Lower leg skin (tissue), 4 donors: Measurements from ENCODE around the gene DIRAS1. TPM values are rescaled to one million over a fixed set of nuclear protein-coding genes. Genes with fewer than 3 reads are reported as not detected.

Experiments
- DNase-seq, 2 donors: peaks; one replicate each; pipeline ENCODE4 v3.0.0-alpha.2; 2019; ENCODE audit warnings: low spot score in 2 of 2
- H3K4me3 ChIP-seq: fragments of 200-600 bp; sonication (generic); 2 replicates; pipeline ENCODE4 v1.5.1; 2017; ENCODE audit warnings: mild to moderate bottlenecking, low read depth; ENCODE audit not compliant: poor library complexity, severe bottlenecking
- POLR2A ChIP-seq, 2 donors: fragments of 450-650 bp; IDR thresholded peaks; one replicate each; pipeline ENCODE4 v1.6.1; 2016 to 2017; ENCODE audit warnings: antibody characterized with exemption in 2 of 2, mild to moderate bottlenecking in 1 of 2, moderate library complexity in 1 of 2
- WGBS, 2 donors: methylation state at CpG; one replicate each; pipeline ENCODE4 v1.1.5; 2018; 5-methylcytosine and 5-hydroxymethylcytosine counted together
- intact Hi-C: fragments of 100-400 bp; cut with DNase I; formaldehyde crosslinking; loops from one replicate; pipeline ENCODE4 v1.15.0; 2023; ENCODE audit warnings: low total_unique reads
- total RNA-seq, 4 donors: library from RNA; depleted of rRNA; stranded (reverse); fragments of >200 nt; gene quantifications; one replicate each; pipeline ENCODE4 v1.1.0, GENCODE V29; 2016
- TF ChIP-seq, protein P1 (sequence below), 3 donors: fragments of 450-650 bp; IDR thresholded peaks; one replicate each; pipeline ENCODE4 v1.5.1; 2016; ENCODE audit warnings: antibody characterized with exemption in 3 of 3, mild to moderate bottlenecking in 3 of 3, moderate library complexity in 2 of 3

Gene DIRAS1
- total RNA-seq, 4 donors from 2014 or later: 0.46 to 6.1 (median 3.4) TPM

DNA sequence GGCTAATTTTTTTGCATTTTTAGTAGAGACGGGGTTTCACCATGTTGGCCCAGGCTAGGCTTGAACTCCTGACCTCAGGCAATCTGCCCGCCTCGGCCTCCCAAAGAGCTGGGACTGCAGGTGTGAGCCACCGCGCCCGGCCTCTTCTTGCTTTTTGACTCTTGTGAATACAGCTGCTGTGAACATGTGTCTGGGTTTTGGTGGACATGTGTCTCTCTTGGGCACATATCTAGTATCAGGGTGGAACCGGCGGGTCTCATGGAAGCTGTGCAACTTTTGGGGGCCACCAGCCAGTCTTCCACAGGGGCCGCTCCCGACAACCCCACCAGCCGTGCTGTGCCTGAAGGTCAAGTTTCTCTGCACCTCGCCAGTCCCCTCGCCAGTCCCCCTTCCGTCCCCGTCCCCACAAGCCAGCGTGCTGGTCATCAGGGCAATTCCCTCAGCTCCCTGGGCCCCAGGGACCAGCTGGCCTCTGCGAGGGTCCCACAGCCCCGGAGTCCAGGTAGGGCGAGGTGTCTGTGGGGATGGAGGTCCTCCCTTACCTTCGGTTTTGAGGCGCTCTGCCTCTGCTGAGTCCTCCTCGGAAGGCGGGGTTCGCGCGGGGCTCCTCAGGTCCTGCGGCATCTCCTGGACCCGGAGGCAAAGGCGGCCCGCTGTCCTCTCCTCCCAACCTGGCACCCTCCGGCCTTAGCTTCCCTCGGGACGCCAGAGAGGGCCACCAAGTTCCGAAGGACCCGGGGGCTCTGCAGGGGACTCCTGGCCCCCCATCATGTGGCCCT lies 45.6 kb upstream of the DIRAS1 start:
- intact Hi-C loops: no loop called here
- 94 to 98% methylated on average over 26 to 34 of the region's 35 CpGs for WGBS, 2 donors
- no peak overlapping the region for H3K4me3 ChIP-seq
- TF ChIP-seq, protein P1, sequence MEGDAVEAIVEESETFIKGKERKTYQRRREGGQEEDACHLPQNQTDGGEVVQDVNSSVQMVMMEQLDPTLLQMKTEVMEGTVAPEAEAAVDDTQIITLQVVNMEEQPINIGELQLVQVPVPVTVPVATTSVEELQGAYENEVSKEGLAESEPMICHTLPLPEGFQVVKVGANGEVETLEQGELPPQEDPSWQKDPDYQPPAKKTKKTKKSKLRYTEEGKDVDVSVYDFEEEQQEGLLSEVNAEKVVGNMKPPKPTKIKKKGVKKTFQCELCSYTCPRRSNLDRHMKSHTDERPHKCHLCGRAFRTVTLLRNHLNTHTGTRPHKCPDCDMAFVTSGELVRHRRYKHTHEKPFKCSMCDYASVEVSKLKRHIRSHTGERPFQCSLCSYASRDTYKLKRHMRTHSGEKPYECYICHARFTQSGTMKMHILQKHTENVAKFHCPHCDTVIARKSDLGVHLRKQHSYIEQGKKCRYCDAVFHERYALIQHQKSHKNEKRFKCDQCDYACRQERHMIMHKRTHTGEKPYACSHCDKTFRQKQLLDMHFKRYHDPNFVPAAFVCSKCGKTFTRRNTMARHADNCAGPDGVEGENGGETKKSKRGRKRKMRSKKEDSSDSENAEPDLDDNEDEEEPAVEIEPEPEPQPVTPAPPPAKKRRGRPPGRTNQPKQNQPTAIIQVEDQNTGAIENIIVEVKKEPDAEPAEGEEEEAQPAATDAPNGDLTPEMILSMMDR (IDR thresholded peaks at IDR 0.05): no peak
- TF ChIP-seq POLR2A (IDR thresholded peaks at IDR 0.05): no peak
- DNase-seq: no peak

DNA sequence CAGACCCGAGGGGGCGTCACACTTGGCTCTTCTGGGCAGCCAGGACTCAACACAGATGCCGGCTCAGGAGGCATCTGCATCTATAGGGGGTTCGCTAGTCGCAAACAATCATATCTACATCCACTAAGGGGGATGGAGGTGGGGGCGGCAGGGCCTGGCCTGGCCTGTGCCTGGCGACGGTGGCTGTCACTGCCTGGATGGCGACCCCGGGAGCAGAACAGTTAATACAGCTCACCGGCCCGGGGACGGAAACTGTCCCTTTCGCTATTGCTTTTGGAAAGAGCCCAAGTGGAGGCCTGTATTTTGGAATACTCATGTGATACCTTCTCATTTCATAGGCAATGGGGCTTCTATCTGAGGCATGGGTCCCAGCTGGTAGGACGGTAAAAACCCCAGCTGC lies 44.2 kb upstream of the DIRAS1 start:
- no peak for DNase-seq
- TF ChIP-seq, protein P1 (IDR thresholded peaks at IDR 0.05): no peak
- no peak for TF ChIP-seq POLR2A (IDR thresholded peaks at IDR 0.05)
- H3K4me3 ChIP-seq: no peak overlapping the region
- intact Hi-C loops: no loop called here
- 93 to 94% methylated on average over 15 of the region's 15 CpGs for WGBS, 2 donors

GRCh38 chr19:2764945-2765344 lies 43.8 kb upstream of the DIRAS1 start:
- intact Hi-C loops: no loop called here
- WGBS, 2 donors: 95 to 96% methylated on average over 21 of the region's 21 CpGs
- H3K4me3 ChIP-seq: no peak overlapping the region
- TF ChIP-seq, protein P1 (IDR thresholded peaks at IDR 0.05): no peak
- TF ChIP-seq POLR2A (IDR thresholded peaks at IDR 0.05): no peak
- DNase-seq: no peak

DNA sequence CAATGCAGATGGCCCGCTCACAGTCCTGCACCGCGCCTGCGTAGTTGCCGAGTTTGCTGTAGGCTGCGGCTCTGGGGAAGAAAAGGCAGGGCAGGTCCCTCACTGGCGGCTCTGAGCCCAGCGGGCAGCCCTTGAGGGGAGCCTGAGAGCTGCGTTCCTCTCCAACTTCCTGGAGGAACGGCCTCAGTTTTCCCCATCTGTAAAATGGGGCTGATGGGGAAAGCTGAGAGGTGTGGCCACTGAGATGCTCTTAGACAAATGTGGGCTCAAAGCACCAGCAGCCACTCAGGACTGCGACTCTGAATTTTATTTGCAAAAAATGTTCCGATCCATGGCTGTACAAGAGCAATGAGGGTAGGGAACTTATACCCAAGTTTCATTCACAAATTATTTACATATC lies 42.5 kb upstream of the DIRAS1 start:
- no peak for DNase-seq
- intact Hi-C loops: no loop called here
- H3K4me3 ChIP-seq: no peak overlapping the region
- TF ChIP-seq, protein P1 (IDR thresholded peaks at IDR 0.05): no peak
- no peak for TF ChIP-seq POLR2A (IDR thresholded peaks at IDR 0.05)
- 95 to 98% methylated on average over 12 of the region's 12 CpGs for WGBS, 2 donors

DNA sequence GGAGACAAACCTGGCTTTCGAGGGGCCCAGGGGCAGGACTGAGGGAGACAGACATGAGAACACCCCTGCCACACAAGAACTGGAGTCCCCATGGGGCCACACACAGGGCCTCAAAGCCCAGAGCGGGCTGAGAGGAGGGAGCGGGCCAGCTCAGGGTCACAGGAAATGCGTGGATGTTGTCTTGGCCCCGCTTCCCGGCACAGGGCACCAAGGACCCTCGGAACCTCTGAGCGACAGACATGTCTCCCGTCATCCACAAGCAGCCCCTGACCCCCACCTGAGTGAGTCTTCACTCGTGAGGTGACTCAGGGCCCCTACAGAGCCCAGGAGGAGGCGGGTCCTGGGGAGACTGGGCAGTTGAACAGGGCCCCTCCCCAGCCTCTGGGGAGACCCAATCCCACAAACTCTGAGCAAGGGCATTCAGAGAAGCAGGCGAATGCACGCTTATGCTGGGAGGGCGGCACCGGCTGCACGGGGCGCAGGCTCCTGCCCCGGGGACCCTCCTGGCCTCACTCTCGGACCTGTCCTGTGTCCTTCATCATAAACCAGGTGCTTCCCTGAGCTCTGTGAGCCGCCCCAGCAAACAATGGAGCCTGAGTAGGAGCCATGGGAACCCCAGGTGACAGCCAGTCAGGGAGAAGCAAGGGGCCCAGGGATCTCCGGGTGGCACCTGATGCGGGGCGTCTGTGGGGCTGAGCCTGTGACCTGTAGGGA lies 41.8 kb upstream of the DIRAS1 start:
- 94 to 96% methylated on average over 14 to 20 of the region's 23 CpGs for WGBS, 2 donors
- no peak for DNase-seq
- no peak overlapping the region for H3K4me3 ChIP-seq
- intact Hi-C loops: no loop called here
- TF ChIP-seq, protein P1 (IDR thresholded peaks at IDR 0.05): no peak
- TF ChIP-seq POLR2A (IDR thresholded peaks at IDR 0.05): no peak
